GM18868 (cell line): Measurements from ENCODE around the gene C1orf116.
A peak's percentile ranks its signal among the peaks of the same experiment; 100 is the strongest.
"Not testable (repeated sequence)": the region's sequence is repeated elsewhere in the genome, so short reads cannot be mapped to it uniquely, and the experiment has no call there.

ENCODE experiments used
- ATAC-seq: cut with Tn5 transposase; IDR thresholded peaks from one replicate; pipeline ENCODE4 v1.9.1; 2021; ENCODE audit warnings: mild to moderate bottlenecking, moderate library complexity; ENCODE audit not compliant: unreplicated experiment

The C1orf116 gene

GRCh38 chr1:207059881-207060280 is 27.3 kb upstream of the C1orf116 start:
- no peak for ATAC-seq

DNA sequence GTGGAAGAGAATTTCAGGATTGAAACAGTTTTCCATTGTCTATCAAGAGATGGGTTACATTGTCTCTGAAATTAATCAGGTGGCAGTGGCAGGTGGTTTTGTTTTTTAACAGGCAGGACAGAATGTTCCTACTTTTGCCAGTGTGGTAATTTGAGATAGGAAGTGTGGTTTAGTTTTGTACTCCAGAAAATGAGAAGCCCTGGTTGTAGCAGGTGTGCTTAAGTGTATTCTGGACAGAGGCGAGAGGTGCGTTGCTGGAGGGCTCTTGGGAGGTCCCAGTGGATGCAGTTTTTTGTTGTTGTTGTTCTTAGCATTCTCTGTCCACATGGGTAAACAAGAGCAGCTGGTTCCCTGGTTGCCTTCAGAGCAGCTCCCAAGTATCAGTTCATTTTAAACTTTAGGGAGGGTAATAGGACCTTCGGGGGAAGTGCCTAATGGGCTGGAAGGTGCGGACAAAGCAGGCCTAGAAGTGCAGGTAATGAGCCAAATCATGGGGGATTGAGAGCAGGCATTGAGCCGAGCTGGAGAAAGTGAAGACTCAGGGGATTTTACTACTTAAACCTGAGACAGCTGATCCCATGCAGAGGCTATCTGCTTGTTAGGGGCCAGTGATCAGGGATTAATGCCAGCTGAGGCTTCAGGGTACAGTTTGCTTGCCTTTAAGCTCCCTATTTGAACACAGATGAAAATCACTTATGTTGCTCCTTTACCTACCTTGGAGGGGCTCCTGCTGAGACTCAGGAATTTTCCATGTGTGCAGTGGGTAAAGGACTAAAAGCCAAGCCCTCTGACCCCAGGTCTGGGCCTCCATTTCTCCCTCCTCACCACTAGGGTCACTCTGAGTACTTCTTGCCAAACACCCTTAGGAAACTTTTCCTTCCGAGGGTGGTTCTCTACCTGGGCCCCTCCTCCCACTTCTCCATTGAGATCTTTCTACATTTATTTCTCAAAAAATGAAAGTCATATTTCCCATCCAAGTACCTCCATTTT is 26.6 kb upstream of the C1orf116 start:
- no peak for ATAC-seq

DNA sequence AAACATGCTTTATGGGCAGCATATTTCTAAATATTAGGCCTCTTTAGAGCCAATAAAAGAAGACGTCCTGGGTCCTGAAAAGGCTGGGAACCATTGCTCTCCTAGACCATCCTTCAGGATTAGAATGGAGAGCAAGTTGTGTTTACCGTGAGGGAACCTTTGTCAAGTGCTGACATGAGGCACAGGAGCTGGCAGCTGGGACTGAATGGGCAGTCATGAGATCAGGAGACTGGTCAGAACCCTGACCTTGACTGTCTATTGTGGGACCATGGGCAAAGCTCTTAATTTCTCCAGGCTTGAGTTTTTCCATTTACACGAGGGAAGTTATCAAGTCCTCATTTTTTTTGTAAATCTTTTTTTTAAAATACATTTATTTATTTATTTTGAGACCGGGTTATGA is 25.7 kb upstream of the C1orf116 start:
- ATAC-seq: no peak

GRCh38 chr1:207056673-207057072 is 24.1 kb upstream of the C1orf116 start:
- no peak for ATAC-seq

DNA sequence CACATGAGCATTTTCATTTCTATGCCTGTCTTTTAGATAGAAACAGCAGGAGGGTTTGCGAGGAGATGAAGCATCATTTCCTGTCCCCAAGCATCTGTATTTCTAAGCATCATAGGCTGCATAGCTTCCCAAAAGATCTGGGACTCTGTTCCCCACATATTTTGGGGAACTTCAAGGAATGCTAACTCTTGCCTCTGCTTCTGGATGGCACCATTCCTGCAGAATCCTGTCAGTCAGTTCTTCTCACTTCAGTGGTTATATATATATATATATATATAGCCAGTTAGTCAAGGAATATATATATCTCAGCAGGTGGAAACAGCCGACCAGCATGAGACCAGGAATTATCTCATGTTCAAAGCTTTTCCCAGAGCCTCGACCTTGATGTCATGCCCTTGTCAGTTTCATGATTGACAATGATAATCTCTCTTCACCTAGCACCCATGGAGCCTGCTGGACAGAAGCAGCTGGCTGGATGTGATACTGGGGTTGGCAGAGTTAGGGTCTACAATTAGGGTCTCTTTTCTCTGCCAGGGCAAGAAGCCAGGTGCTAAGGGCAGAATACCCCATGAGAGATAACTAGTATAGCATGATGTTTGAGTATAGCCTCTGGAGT is 22.9 kb upstream of the C1orf116 start:
- no peak for ATAC-seq

DNA sequence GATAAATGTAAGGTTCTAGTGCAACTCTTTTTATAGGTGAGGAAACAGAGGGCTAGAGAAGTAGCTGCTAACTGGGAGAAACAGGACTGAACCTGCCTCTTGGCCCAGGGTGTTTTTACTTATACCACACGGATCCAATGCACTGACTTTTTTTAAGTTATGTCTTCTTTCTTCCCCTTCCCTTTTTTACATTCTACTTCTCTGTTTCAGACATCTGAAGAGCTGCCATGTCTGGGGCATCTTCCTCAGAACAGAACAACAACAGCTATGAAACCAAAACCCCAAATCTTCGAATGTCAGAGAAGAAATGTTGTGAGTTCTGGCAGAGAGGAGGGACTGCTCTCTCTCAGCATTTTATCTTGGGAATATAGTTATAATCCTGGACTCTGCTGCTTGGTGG is 21.9 kb upstream of the C1orf116 start:
- no peak for ATAC-seq

GRCh38 chr1:207052911-207053769 is 20.6 kb upstream of the C1orf116 start, which contains the start of gene PFKFB2:
Gene PFKFB2 (plus strand): TSS chr1:207053275. CDS start chr1:207054718, 1,443 bp downstream.
- ATAC-seq: peak; percentile 84

GRCh38 chr1:207051191-207051943 is 18.8 kb upstream of the C1orf116 start, which contains the start of gene YOD1:
Gene YOD1 (minus strand): TSS chr1:207051208. CDS start chr1:207051030, 178 bp downstream.
- no peak for ATAC-seq

DNA sequence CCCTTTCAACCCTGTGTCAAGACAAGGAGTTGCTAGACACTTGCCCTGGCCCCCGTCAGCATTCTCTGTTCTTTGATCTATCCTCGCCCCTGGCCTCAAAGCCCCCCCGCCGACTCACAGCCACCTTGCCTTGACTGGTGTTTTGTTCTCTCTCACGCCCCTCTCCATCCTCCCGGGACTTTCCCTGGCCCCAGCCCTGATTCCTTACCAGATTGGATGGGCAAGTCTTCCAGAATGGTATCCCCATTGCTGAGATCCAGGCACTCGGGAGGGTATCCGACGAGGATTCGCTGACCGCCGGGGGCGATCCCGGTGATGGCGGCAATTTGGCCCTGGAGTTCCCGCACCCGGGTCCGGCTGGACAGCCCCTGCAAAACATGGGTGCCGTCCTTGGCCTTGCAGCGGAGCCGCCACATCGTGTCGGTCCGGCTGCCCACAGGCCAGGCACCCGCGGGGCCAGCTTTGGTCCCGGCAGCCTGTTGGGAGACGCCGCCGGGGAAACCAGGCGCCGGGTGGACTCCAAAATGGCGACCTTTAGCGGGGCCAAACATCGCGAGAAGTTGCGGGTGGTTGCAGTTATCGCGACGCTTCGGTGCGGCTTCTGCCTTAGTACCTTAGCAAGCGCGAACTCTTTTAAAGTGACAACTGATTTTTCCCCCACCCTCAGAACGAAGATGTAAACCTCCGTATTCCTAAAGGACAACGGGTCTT is 18.1 kb upstream of the C1orf116 start:
- peak; percentile 48 for ATAC-seq

DNA sequence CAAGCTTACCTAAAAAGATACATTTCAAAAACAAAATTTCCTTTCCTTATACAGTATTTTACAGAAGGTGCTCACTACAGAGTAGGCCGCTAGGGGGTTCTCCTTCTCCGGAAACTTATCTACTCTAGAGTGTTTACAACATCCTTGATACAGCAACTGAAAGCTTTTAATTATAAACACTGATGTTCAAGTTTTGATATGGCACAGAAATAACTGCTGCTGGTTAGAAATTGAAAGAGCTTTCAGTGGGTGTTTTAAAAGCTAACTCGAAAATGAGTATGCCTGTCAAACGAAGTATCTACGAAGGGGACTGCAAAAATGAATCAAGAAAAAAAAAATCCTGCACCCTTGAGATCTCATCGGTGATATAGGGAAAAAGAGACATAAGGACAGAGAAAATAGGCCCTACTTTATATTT is 17.4 kb upstream of the C1orf116 start:
- ATAC-seq: no peak

DNA sequence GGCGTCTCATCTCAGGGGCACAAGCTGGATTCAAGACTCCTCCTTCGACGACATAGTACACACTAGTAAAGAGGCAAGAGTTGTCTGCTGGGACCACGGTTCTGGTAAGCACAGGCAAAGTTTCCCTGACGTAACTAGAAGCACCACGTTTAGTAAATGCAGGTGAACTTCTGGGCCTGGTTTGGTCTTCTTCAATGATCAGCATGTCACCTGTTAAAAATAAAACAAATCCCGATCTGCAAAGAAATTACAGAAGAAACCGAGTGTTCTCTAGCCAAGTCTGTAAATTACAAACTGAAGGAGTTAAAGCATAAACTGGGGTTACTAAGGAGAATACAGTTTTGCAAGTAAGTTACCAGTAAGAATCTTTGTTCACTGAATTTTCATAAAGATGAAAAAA is 17.0 kb upstream of the C1orf116 start:
- ATAC-seq: no peak

DNA sequence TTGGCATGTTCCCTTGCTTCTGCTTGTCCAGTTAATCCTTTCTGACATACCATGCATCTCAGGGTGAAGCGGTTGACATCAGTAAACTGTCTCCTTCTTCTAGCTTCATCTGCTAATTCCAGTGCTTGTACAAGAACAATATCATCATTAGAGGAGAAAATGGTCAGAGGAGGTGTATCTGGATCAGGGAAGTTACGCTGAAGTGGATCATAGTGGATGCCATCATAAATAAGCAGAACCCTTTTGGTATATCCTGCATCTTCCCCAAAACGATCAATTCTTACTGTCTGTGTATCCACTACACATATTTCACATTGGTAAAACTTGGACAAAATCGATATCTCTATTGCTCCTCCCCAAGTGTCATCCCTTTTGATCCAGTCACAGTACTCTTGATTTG is 16.5 kb upstream of the C1orf116 start:
- no peak for ATAC-seq

DNA sequence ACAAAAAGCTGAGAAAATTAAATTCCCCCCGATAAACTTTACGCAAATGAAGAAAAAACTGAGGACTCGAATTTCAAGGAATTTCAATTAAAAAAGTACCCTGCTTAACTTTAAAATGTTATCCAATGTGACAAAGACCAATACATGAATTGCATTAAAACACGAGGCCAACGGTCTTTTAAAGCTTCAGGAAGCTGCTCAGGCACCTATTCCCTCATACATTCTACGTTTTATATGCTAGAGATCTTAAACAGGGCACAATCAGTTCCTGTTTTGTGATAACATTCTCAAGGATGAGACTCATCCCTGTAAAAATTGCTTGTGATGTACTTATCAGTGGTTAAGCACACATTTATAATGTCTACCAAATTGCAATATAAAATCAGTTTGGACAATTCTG is 15.5 kb upstream of the C1orf116 start:
- ATAC-seq: no peak

GRCh38 chr1:207047505-207047904 is 14.9 kb upstream of the C1orf116 start:
- no peak for ATAC-seq

DNA sequence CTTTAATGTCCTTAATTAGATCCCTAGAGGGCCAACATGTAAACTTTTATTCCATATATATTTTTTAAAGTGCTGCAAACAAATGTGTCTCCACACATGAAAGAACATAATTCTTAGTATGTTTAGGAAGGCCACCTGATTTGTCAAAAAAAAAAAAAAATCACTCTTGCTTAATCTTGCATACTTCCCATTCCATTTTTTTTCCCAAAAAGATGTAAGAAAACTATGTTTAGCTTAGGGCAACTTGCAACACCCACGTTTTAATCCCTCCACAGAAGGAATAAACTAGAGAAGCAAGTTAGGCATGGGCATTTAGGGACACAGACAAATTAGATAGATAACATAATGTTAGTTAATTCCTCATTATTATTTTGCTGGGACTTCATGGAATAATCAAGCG is 12.9 kb upstream of the C1orf116 start:
- ATAC-seq: no peak

- ATAC-seq: not testable (repeated sequence)
These were observed 8.8 kb upstream of the C1orf116 start for GRCh38 chr1:207041397-207041796.

DNA sequence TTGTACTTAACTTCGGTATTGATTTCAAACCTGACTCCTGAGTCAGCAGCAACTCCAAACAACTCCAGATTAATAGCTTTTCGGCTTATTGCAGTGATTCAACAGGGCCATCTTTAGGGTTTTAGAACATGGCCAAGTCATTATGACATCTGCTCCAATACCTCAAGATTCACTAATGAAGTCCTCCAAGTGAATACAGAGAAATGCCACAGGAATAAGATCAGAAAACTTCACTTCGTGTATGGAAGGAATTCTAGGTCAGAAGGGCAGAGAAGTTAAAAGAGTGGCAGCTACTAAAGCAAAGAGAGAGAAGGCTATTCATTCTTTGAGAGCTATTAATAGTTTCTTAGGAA is 7.6 kb upstream of the C1orf116 start:
- no peak for ATAC-seq

DNA sequence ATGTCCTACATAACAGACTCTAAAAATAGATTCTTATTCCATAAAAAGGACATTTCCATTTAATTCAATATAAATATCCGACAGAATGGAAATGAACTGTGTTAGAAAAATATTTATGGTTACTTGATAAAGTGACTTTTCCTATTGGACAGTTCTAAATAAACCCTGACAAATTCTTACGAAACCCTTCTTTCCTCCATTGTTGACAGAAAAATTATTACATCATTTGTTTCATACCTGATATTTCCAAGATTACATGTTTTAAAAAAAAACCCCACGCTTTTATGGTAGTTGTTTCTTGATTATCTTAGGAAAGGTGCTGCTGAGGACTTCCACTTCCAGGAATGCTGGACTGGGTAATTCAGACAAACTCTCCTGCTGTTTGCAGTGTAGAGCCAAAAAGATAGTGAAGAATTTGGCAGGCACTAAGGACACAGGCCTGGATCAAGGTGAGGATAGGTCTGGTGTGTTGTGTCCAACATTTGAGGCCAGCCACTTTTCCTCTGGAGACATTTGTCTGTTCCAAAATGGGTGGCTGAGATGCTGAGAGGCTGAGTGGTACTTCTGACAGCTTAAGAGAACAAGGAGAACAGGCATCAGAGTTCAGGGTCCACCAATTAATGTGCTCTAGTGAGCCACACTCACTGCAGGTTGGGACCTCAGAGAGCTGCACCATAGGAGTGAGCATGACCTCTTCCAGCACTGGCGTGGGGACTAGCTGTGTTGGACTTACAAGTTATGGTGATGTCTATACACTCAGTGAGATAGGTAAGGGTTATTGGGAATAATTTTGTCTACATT is 7.0 kb upstream of the C1orf116 start:
- ATAC-seq: no peak

GRCh38 chr1:207036865-207037264 is 4.3 kb upstream of the C1orf116 start:
- ATAC-seq: no peak
